ENCODE results near the gene GZF1. TPM values are rescaled to one million over a fixed set of nuclear protein-coding genes. Genes with fewer than 3 reads are reported as not detected.

GZF1 gene
- total RNA-seq, 1 experiment from 2014 or later: 5.0 TPM

GRCh38 chr20:23374441-23374840 lies 12.5 kb downstream of the GZF1 start:
- Mint-ChIP-seq H3K9me3 (ENCODE audit: low read depth, unreplicated experiment) (no peaks in the 10 kb centered on the region), H3K27ac (ENCODE audit: unreplicated experiment) (no peak overlapping the region), H3K4me1 (ENCODE audit: low read depth, unreplicated experiment) (no peaks in the 10 kb centered on the region), H3K27me3 (ENCODE audit: unreplicated experiment) (no peaks in the 10 kb centered on the region), H3K36me3 (ENCODE audit: insufficient read depth, unreplicated experiment) (no peaks in the 10 kb centered on the region), H3K4me3 (ENCODE audit: low read depth, unreplicated experiment) (no peak overlapping the region)
- no peak for DNase-seq
- CTCF ChIA-PET: no interaction called here
- no peak for TF ChIP-seq CTCF (IDR thresholded peaks at IDR 0.05; ENCODE audit: unreplicated experiment)
- no TSS peak for BruUV-seq (replicated peaks)
- intact Hi-C loops (cut with micrococcal nuclease; ENCODE audit: unreplicated experiment): no loop called here

GRCh38 chr20:23375827-23376226 lies 13.8 kb downstream of the GZF1 start:
- no peak overlapping the region for H3K27ac Mint-ChIP-seq (ENCODE audit: unreplicated experiment)
- no TSS peak for BruUV-seq (replicated peaks)
- intact Hi-C loops (cut with micrococcal nuclease; ENCODE audit: unreplicated experiment): no loop called here
- TF ChIP-seq CTCF (IDR thresholded peaks at IDR 0.05; ENCODE audit: unreplicated experiment): no peak
- H3K27me3 Mint-ChIP-seq (ENCODE audit: unreplicated experiment): no peaks in the 10 kb centered on the region
- H3K9me3 Mint-ChIP-seq (ENCODE audit: low read depth, unreplicated experiment): no peaks in the 10 kb centered on the region
- no peaks in the 10 kb centered on the region for H3K4me1 Mint-ChIP-seq (ENCODE audit: low read depth, unreplicated experiment)
- CTCF ChIA-PET: no interaction called here
- DNase-seq: no peak
- H3K4me3 Mint-ChIP-seq (ENCODE audit: low read depth, unreplicated experiment): no peak overlapping the region
- H3K36me3 Mint-ChIP-seq (ENCODE audit: insufficient read depth, unreplicated experiment): no peaks in the 10 kb centered on the region

- H3K27ac Mint-ChIP-seq (ENCODE audit: unreplicated experiment): no peak overlapping the region
- H3K4me3 Mint-ChIP-seq (ENCODE audit: low read depth, unreplicated experiment): no peak overlapping the region
- no peaks in the 10 kb centered on the region for H3K36me3 Mint-ChIP-seq (ENCODE audit: insufficient read depth, unreplicated experiment)
- no peak for DNase-seq
- no peak for TF ChIP-seq CTCF (IDR thresholded peaks at IDR 0.05; ENCODE audit: unreplicated experiment)
- no TSS peak for BruUV-seq (replicated peaks)
- no peaks in the 10 kb centered on the region for H3K9me3 Mint-ChIP-seq (ENCODE audit: low read depth, unreplicated experiment)
- no peaks in the 10 kb centered on the region for H3K4me1 Mint-ChIP-seq (ENCODE audit: low read depth, unreplicated experiment)
- H3K27me3 Mint-ChIP-seq (ENCODE audit: unreplicated experiment): no peaks in the 10 kb centered on the region
- CTCF ChIA-PET: no interaction called here
- intact Hi-C loops (cut with micrococcal nuclease; ENCODE audit: unreplicated experiment): no loop called here
Measured at GRCh38 chr20:23379772-23380171, 17.8 kb downstream of the GZF1 start.

- intact Hi-C loops (cut with micrococcal nuclease; ENCODE audit: unreplicated experiment): no loop called here
- Mint-ChIP-seq H3K4me1 (ENCODE audit: low read depth, unreplicated experiment) (no peaks in the 10 kb centered on the region), H3K9me3 (ENCODE audit: low read depth, unreplicated experiment) (no peaks in the 10 kb centered on the region), H3K27me3 (ENCODE audit: unreplicated experiment) (no peaks in the 10 kb centered on the region), H3K27ac (ENCODE audit: unreplicated experiment) (no peak overlapping the region), H3K4me3 (ENCODE audit: low read depth, unreplicated experiment) (no peak overlapping the region), H3K36me3 (ENCODE audit: insufficient read depth, unreplicated experiment) (no peaks in the 10 kb centered on the region)
- TF ChIP-seq CTCF (IDR thresholded peaks at IDR 0.05; ENCODE audit: unreplicated experiment): no peak
- no peak for DNase-seq
- CTCF ChIA-PET: no interaction called here
- BruUV-seq (replicated peaks): no TSS peak
Measured at GRCh38 chr20:23381876-23382275, 19.9 kb downstream of the GZF1 start.

Data from Calu3 (cell line).